Spleen (tissue), 11 donors: Measurements from ENCODE around the gene ESR1. TPM values are rescaled to one million over a fixed set of nuclear protein-coding genes. Genes with fewer than 3 reads are reported as not detected.
A peak's percentile ranks its signal among the peaks of the same experiment; 100 is the strongest.

Experiments
- DNase-seq: peaks from one replicate; pipeline ENCODE4 v3.0.0-alpha.2; 2020
- H3K27ac ChIP-seq, 8 donors: fragments of 200-600 bp; sonication (generic) in 7 of 8; 1 replicate in 4 of 8; 2 replicates in 4 of 8; pipeline versions ENCODE4 v1.5.0 to v1.8.0; 2016 to 2021; ENCODE audit warnings: inconsistent platforms in 4 of 8, mild to moderate bottlenecking in 4 of 8, moderate library complexity in 1 of 8
- H3K27me3 ChIP-seq, 7 donors: fragments of 200-600 bp; sonication (generic) in 6 of 7; replicated peaks in 1 of 7; 1 replicate in 4 of 7; 2 replicates in 3 of 7; pipeline versions ENCODE4 v1.5.0 to v1.8.0; 2016 to 2021; ENCODE audit warnings: inconsistent platforms in 3 of 7, mild to moderate bottlenecking in 1 of 7
- H3K36me3 ChIP-seq, 6 donors: fragments of 200-600 bp; sonication (generic) in 5 of 6; 1 replicate in 4 of 6; 2 replicates in 2 of 6; pipeline versions ENCODE4 v1.5.0 to v1.8.0; 2016 to 2021; ENCODE audit warnings: inconsistent platforms in 2 of 6
- H3K4me1 ChIP-seq, 6 donors: fragments of 200-600 bp; sonication (generic) in 5 of 6; 1 replicate in 3 of 6; 2 replicates in 3 of 6; pipeline versions ENCODE4 v1.5.0 to v1.8.0; 2016 to 2021; ENCODE audit warnings: inconsistent platforms in 3 of 6
- H3K4me3 ChIP-seq, 8 donors: fragments of 200-600 bp; sonication (generic) in 7 of 8; 1 replicate in 4 of 8; 2 replicates in 4 of 8; pipeline versions ENCODE4 v1.5.0 to v1.8.0; 2016 to 2021; ENCODE audit warnings: inconsistent platforms in 4 of 8, mild to moderate bottlenecking in 4 of 8, moderate library complexity in 2 of 8
- H3K9me3 ChIP-seq, 8 donors: fragments of 200-600 bp; sonication (generic) in 7 of 8; 1 replicate in 4 of 8; 2 replicates in 4 of 8; pipeline versions ENCODE4 v1.5.0 to v1.8.0; 2016 to 2021; ENCODE audit warnings: inconsistent platforms in 4 of 8
- CTCF ChIP-seq, 11 experiments: fragments of 200-600 bp in 7 of 11; fragments of 450-650 bp in 4 of 11; sonication (generic) in 4 of 11; IDR thresholded peaks in 8 of 11; conservative IDR thresholded peaks in 3 of 11; 1 replicate in 7 of 11; 2 replicates in 4 of 11; pipeline versions ENCODE4 v1.4.0 to v1.8.0; 2016 to 2021; ENCODE audit warnings: antibody characterized with exemption in 11 of 11, inconsistent platforms in 4 of 11, mild to moderate bottlenecking in 1 of 11
- POLR2A ChIP-seq, 3 donors: fragments of 450-650 bp; IDR thresholded peaks; one replicate each; pipeline ENCODE4 v1.5.1; 2017; ENCODE audit warnings: antibody characterized with exemption in 3 of 3, mild to moderate bottlenecking in 1 of 3
- POLR2AphosphoS5 ChIP-seq, 3 donors: sonication (generic); formaldehyde crosslinking; IDR thresholded peaks; one replicate each; pipeline ENCODE4 v1.5.1; 2017; ENCODE audit warnings: antibody characterized with exemption in 3 of 3
- WGBS, 5 donors: extraction: QIAGEN DNeasy Blood & Tissue Kit in 3 of 5; methylation state at CpG; one replicate each; pipeline versions ENCODE4 v1.1.5 to v1.1.7; 2013 to 2018; 5-methylcytosine and 5-hydroxymethylcytosine counted together
- intact Hi-C: fragments of 100-400 bp; cut with DNase I; formaldehyde crosslinking; loops from one replicate; pipeline ENCODE4 v1.15.0; 2023; ENCODE audit warnings: low total_unique reads
- polyA plus RNA-seq, 3 donors: library from polyadenylated mRNA; stranded (reverse); fragments of 200-250 nt; gene quantifications; one replicate each; pipeline ENCODE4 v1.2.1, GENCODE V29; 2013
- total RNA-seq, 7 donors: library from RNA; depleted of rRNA in 3 of 7; stranded (reverse); fragments of >200 nt in 3 of 7; fragmentation: NEBNext Ultra II Directional in 4 of 7; extraction: Animal tissue kit (Norgen Biotek cat#: 25700) in 4 of 7; gene quantifications; one replicate each; pipeline versions ENCODE4 v1.1.0 to v1.2.1, GENCODE V29; 2016 to 2021
- donor health status: healthy with polysubstance abuse.
- donor health status: DM: no; HTN: no; CAD: no; lungs with moderate emphysema.
- donor health status: DM: no; HTN: no; CAD: no.
- donor health status: Bipolar disorder and iron deficiency.
- donor health status: healthy.
- donor health status: DM: no; HTN: no; CAD: no.
- donor health status: DM: yes; HTN: yes; CAD: no.

ESR1 gene
- total and polyA plus RNA-seq, 10 donors: 0.35 to 7.3 (median 3.2) TPM

- H3K4me1 ChIP-seq: peaks cover 0 to 25% (median 4%) of the 10 kb centered on the region in 6 donors
- no peak for DNase-seq
- intact Hi-C loops: no loop called here
- H3K36me3 ChIP-seq: peaks cover 0 to 89% (median 47%) of the 10 kb centered on the region in 6 donors
- no peak overlapping the region for H3K4me3 ChIP-seq
- no peak for TF ChIP-seq POLR2A (IDR thresholded peaks at IDR 0.05)
- TF ChIP-seq CTCF (IDR thresholded peaks at IDR 0.05 in 8 of 11, conservative IDR thresholded peaks at IDR 0.05 in 3 of 11): no peak
- no peak for TF ChIP-seq POLR2AphosphoS5 (IDR thresholded peaks at IDR 0.05)
- 37 to 70% (median 44%) methylated on average over 4 of the region's 4 CpGs for WGBS, 5 donors
- H3K27me3 ChIP-seq: no peaks in the 10 kb centered on the region
- no peaks in the 10 kb centered on the region for H3K9me3 ChIP-seq
- H3K27ac ChIP-seq: no peak overlapping the region
Measured at GRCh38 chr6:152166497-152166896, 359.0 kb downstream of the ESR1 start.

- peaks cover 0 to 89% (median 45%) of the 10 kb centered on the region in 6 donors for H3K36me3 ChIP-seq
- 83 to 92% (median 88%) methylated on average over 5 of the region's 5 CpGs for WGBS, 5 donors
- no peak overlapping the region for H3K4me3 ChIP-seq
Measured at GRCh38 chr6:152166897-152167296, 359.4 kb downstream of the ESR1 start.

GRCh38 chr6:152167641-152168603 is 360.4 kb downstream of the ESR1 start:
- 78 to 92% (median 89%) methylated on average over 13 of the region's 13 CpGs for WGBS, 5 donors
- Histone ChIP-seq H3K4me3 (no peak overlapping the region), H3K27me3 (no peaks in the 10 kb centered on the region), H3K9me3 (no peaks in the 10 kb centered on the region), H3K27ac (peak overlapping the region in 2 of 8 donors; percentile 4 to 50), H3K4me1 (peaks cover 0 to 39% (median 14%) of the 10 kb centered on the region in 6 donors), H3K36me3 (peaks cover 0 to 89% (median 42%) of the 10 kb centered on the region in 6 donors)
- TF ChIP-seq POLR2A (IDR thresholded peaks at IDR 0.05): no peak
- TF ChIP-seq POLR2AphosphoS5 (IDR thresholded peaks at IDR 0.05): peak in 1 of 3 donors; percentile 6
- no peak for DNase-seq
- intact Hi-C loops: no loop called here

More at GRCh38 chr6:152166897-152167296, 359.4 kb downstream of the ESR1 start:
- Histone ChIP-seq H3K4me1 (peaks cover under 1 to 29% (median 7%) of the 10 kb centered on the region in 6 donors), H3K27me3 (no peaks in the 10 kb centered on the region), H3K9me3 (no peaks in the 10 kb centered on the region), H3K27ac (no peak overlapping the region)
- TF ChIP-seq POLR2A (IDR thresholded peaks at IDR 0.05) (no peak), CTCF (IDR thresholded peaks at IDR 0.05 in 8 of 11, conservative IDR thresholded peaks at IDR 0.05 in 3 of 11) (no peak), POLR2AphosphoS5 (IDR thresholded peaks at IDR 0.05) (no peak)
- DNase-seq: no peak
- intact Hi-C loops: no loop called here

GRCh38 chr6:152170313-152170701 is 362.8 kb downstream of the ESR1 start:
- peaks cover 0 to 90% (median 44%) of the 10 kb centered on the region in 6 donors for H3K36me3 ChIP-seq
- intact Hi-C loops: no loop called here
- H3K27ac ChIP-seq: peak overlapping the region in 6 of 8 donors; percentile 22 to 70 (median 62)
- DNase-seq: no peak
- no peaks in the 10 kb centered on the region for H3K27me3 ChIP-seq
- peaks cover 0 to 56% (median 14%) of the 10 kb centered on the region in 6 donors for H3K4me1 ChIP-seq
- peak overlapping the region in 1 of 8 donors; percentile 4 for H3K4me3 ChIP-seq
- TF ChIP-seq POLR2AphosphoS5 (IDR thresholded peaks at IDR 0.05): no peak
- H3K9me3 ChIP-seq: no peaks in the 10 kb centered on the region
- 74 to 94% (median 79%) methylated on average over 4 of the region's 4 CpGs for WGBS, 5 donors
